H9 (cell line): ENCODE data around the gene PCOLCE2. TPM values are rescaled to one million over a fixed set of nuclear protein-coding genes. Genes with fewer than 3 reads are reported as not detected.

Experiments used
- DNase-seq: peaks from one replicate; pipeline ENCODE4 v3.0.0-alpha.2; 2017
- H2AFZ ChIP-seq: one replicate; pipeline ENCODE4 v1.6.1; 2013; ENCODE audit warnings: mild to moderate bottlenecking, low read length, control low read depth, moderate library complexity
- H2AK5ac ChIP-seq: 2 replicates; pipeline ENCODE4 v1.6.1; 2013; ENCODE audit warnings: low read length, control low read depth, mixed read lengths; ENCODE audit not compliant: insufficient read length
- H2BK120ac ChIP-seq: one replicate; pipeline ENCODE4 v1.6.1; 2013; ENCODE audit warnings: low read depth, mild to moderate bottlenecking, low read length, control low read depth, inconsistent platforms; ENCODE audit not compliant: poor library complexity, severe bottlenecking
- H2BK12ac ChIP-seq: 2 replicates; pipeline ENCODE4 v1.6.1; 2013; ENCODE audit warnings: low read length, control low read depth, mixed read lengths, low read depth; ENCODE audit not compliant: insufficient read length
- H2BK15ac ChIP-seq: 2 replicates; pipeline ENCODE4 v1.6.1; 2013; ENCODE audit warnings: low read depth, low read length, control low read depth
- H2BK20ac ChIP-seq: one replicate; pipeline ENCODE4 v1.6.1; 2013; ENCODE audit warnings: low read depth, mild to moderate bottlenecking, low read length, control low read depth, inconsistent platforms; ENCODE audit not compliant: poor library complexity, severe bottlenecking
- H2BK5ac ChIP-seq: 2 replicates; pipeline ENCODE4 v1.6.1; 2013; ENCODE audit warnings: low read length, control low read depth, mixed read lengths; ENCODE audit not compliant: insufficient read length
- H3K14ac ChIP-seq: 2 replicates; pipeline ENCODE4 v1.6.1; 2013; ENCODE audit warnings: low read length, control low read depth; ENCODE audit not compliant: insufficient read depth
- H3K18ac ChIP-seq: 2 replicates; pipeline ENCODE4 v1.6.1; 2013; ENCODE audit warnings: low read depth, mild to moderate bottlenecking, mixed read lengths, low read length, control low read depth; ENCODE audit not compliant: insufficient read length
- H3K23ac ChIP-seq: 2 replicates; pipeline ENCODE4 v1.6.1; 2013; ENCODE audit warnings: low read length, control low read depth, mixed read lengths, low read depth; ENCODE audit not compliant: insufficient read length
- H3K23me2 ChIP-seq: 2 replicates; pipeline ENCODE4 v1.6.1; 2013; ENCODE audit warnings: low read depth, mild to moderate bottlenecking, mixed read lengths, low read length, control low read depth; ENCODE audit not compliant: insufficient read length, poor library complexity, severe bottlenecking
- H3K27ac ChIP-seq: 2 replicates; pipeline ENCODE4 v1.5.1; 2013; ENCODE audit warnings: low read length, control low read depth, mixed read lengths, low read depth; ENCODE audit not compliant: insufficient read length
- H3K27me3 ChIP-seq: 2 replicates; pipeline ENCODE4 v1.6.1; 2013; ENCODE audit warnings: low read length, control low read depth, inconsistent platforms; ENCODE audit not compliant: insufficient read depth
- H3K4ac ChIP-seq: 2 replicates; pipeline ENCODE4 v1.6.1; 2013; ENCODE audit warnings: low read depth, mild to moderate bottlenecking, control low read depth, inconsistent platforms, low read length, moderate library complexity
- H3K4me1 ChIP-seq: 2 replicates; pipeline ENCODE4 v1.6.1; 2013; ENCODE audit warnings: low read length, control low read depth, inconsistent platforms; ENCODE audit not compliant: insufficient read depth
- H3K4me2 ChIP-seq: 2 replicates; pipeline ENCODE4 v1.6.1; 2013; ENCODE audit warnings: low read length, control low read depth, mixed read lengths; ENCODE audit not compliant: insufficient read length, insufficient read depth
- H3K56ac ChIP-seq: 2 replicates; pipeline ENCODE4 v1.6.1; 2013; ENCODE audit warnings: low read depth, mild to moderate bottlenecking, mixed read lengths, low read length, control low read depth; ENCODE audit not compliant: insufficient read length
- H3K79me1 ChIP-seq: 2 replicates; pipeline ENCODE4 v1.6.1; 2013; ENCODE audit warnings: low read depth, mild to moderate bottlenecking, moderate library complexity, low read length, control low read depth, inconsistent platforms; ENCODE audit not compliant: insufficient read depth, poor library complexity, severe bottlenecking
- H3K79me2 ChIP-seq: 2 replicates; pipeline ENCODE4 v1.6.1; 2013; ENCODE audit warnings: low read length, control low read depth, inconsistent platforms; ENCODE audit not compliant: insufficient read depth
- H3K9ac ChIP-seq: 2 replicates; pipeline ENCODE4 v1.6.1; 2013; ENCODE audit warnings: low read length, control low read depth, mixed read lengths; ENCODE audit not compliant: insufficient read length; ENCODE audit errors: extremely low read depth
- H3K9me3 ChIP-seq: one replicate; pipeline ENCODE4 v1.6.1; 2013; ENCODE audit warnings: low read depth, low read length, inconsistent platforms; ENCODE audit not compliant: control insufficient read depth
- H3T11ph ChIP-seq: one replicate; pipeline ENCODE4 v1.6.1; 2013; ENCODE audit warnings: mild to moderate bottlenecking, low read length, control low read depth, inconsistent platforms
- H4K20me1 ChIP-seq: one replicate; pipeline ENCODE4 v1.6.1; 2013; ENCODE audit not compliant: control insufficient read depth, insufficient read length, insufficient read depth
- H4K5ac ChIP-seq: 2 replicates; pipeline ENCODE4 v1.6.1; 2013; ENCODE audit warnings: low read depth, mild to moderate bottlenecking, mixed read lengths, low read length, control low read depth; ENCODE audit not compliant: insufficient read length
- H4K8ac ChIP-seq: replicated peaks from 2 replicates; pipeline ENCODE4 v1.6.1; 2013; ENCODE audit warnings: low read length, control low read depth, mixed read lengths, low read depth; ENCODE audit not compliant: insufficient read length
- H4K91ac ChIP-seq: 2 replicates; pipeline ENCODE4 v1.6.1; 2013; ENCODE audit warnings: low read depth, mild to moderate bottlenecking, moderate library complexity, mixed read lengths, low read length, control low read depth; ENCODE audit not compliant: insufficient read length
- H3K27ac Mint-ChIP-seq, 3 experiments: 2 replicates in 2 of 3; 3 replicates in 1 of 3; pipeline ENCODE4 v1.8.0; 2020 to 2021; ENCODE audit warnings: mixed read lengths in 3 of 3, mild to moderate bottlenecking in 1 of 3, moderate library complexity in 1 of 3
- H3K27me3 Mint-ChIP-seq: 2 replicates; pipeline ENCODE4 v1.8.0; 2021; ENCODE audit warnings: low read depth, mild to moderate bottlenecking, moderate library complexity, mixed read lengths
- H3K36me3 Mint-ChIP-seq, 3 experiments: 2 replicates in 2 of 3; 3 replicates in 1 of 3; pipeline ENCODE4 v1.8.0; 2020 to 2021; ENCODE audit warnings: low read depth in 3 of 3, mixed read lengths in 3 of 3; ENCODE audit not compliant: insufficient read depth in 1 of 3
- H3K4me1 Mint-ChIP-seq, 2 experiments: 2 replicates each; pipeline ENCODE4 v1.8.0; 2020; ENCODE audit warnings: mixed read lengths in 2 of 2
- H3K4me3 Mint-ChIP-seq, 2 experiments: 2 replicates in 1 of 2; 3 replicates in 1 of 2; pipeline ENCODE4 v1.8.0; 2020 to 2021; ENCODE audit warnings: mild to moderate bottlenecking in 2 of 2, mixed read lengths in 2 of 2, moderate library complexity in 1 of 2
- H3K9me3 Mint-ChIP-seq, 2 experiments: 2 replicates in 1 of 2; 3 replicates in 1 of 2; pipeline ENCODE4 v1.8.0; 2020; ENCODE audit warnings: mild to moderate bottlenecking in 2 of 2, mixed read lengths in 2 of 2, moderate library complexity in 1 of 2
- CTCF ChIP-seq: fragments of 200-600 bp; sonication (generic); conservative IDR thresholded peaks from 3 replicates; pipeline ENCODE4 v1.8.0; 2021; ENCODE audit warnings: antibody characterized with exemption, mild to moderate bottlenecking
- WGBS: extraction: QIAGEN DNeasy Blood & Tissue Kit; methylation state at CpG from one replicate; pipeline ENCODE4 v1.1.7; 2013; ENCODE audit warnings: missing lambda C conversion rate, low lambda C conversion rate, mixed read lengths; ENCODE audit not compliant: insufficient read length; ENCODE audit errors: extremely low coverage; 5-methylcytosine and 5-hydroxymethylcytosine counted together
- total RNA-seq: library from RNA; stranded (reverse); gene quantifications from 2 replicates; pipeline ENCODE4 v1.2.1, GENCODE V29; 2021

Gene PCOLCE2
- total RNA-seq, 1 experiment from 2014 or later, result 9.2 TPM

GRCh38 chr3:142853270-142854168, 35.4 kb downstream of the PCOLCE2 start:
- no peak overlapping the region for H3K27ac ChIP-seq
- H3K79me2 ChIP-seq, result no peaks in the 10 kb centered on the region

More at GRCh38 chr3:142853270-142854168, 35.4 kb downstream of the PCOLCE2 start:
- peaks cover 38% of the 10 kb centered on the region in 2 experiments for H3K4me1 Mint-ChIP-seq
- peak overlapping the region; percentile 25 to 88 (median 87); a peak in 2 of 7 replicates for H3K27ac Mint-ChIP-seq
- H2AK5ac ChIP-seq, result no peak overlapping the region
- no peak for TF ChIP-seq CTCF
- H2BK120ac ChIP-seq, result peak overlapping the region; percentile 24
- H3K23me2 ChIP-seq, result no peaks in the 10 kb centered on the region
- no peak overlapping the region for H2AFZ ChIP-seq
- H3K9ac ChIP-seq, result no peak overlapping the region
- H3K4me2 ChIP-seq, result no peak overlapping the region
- H3K4me1 ChIP-seq, result peaks cover 6% of the 10 kb centered on the region; the same call in 1 of the 2 replicates
- no peaks in the 10 kb centered on the region for H3K79me1 ChIP-seq
- H2BK20ac ChIP-seq, result no peak overlapping the region
- no peak overlapping the region; the same call in 1 of the 2 replicates for H3K4ac ChIP-seq
- H3K9me3 Mint-ChIP-seq, result no peaks in the 10 kb centered on the region
- no peak overlapping the region for H2BK12ac ChIP-seq
- WGBS, result no CpG with 5 or more reads among the region's 10 CpGs
- no peaks in the 10 kb centered on the region for H3K27me3 ChIP-seq
- no peak overlapping the region for H4K5ac ChIP-seq
- no peak overlapping the region for H3T11ph ChIP-seq
- H3K27me3 Mint-ChIP-seq, result peaks cover 1% of the 10 kb centered on the region; the same call in 1 of the 2 replicates
- no peak overlapping the region for H2BK15ac ChIP-seq
- H3K56ac ChIP-seq, result no peak overlapping the region
- no peak overlapping the region for H2BK5ac ChIP-seq
- no peaks in the 10 kb centered on the region for H3K9me3 ChIP-seq
- no peak overlapping the region for H4K8ac ChIP-seq
- H3K14ac ChIP-seq, result no peak overlapping the region
- no peak overlapping the region for H3K18ac ChIP-seq
- no peak overlapping the region for H4K91ac ChIP-seq
- no peak for DNase-seq
- H4K20me1 ChIP-seq, result no peaks in the 10 kb centered on the region
- H3K23ac ChIP-seq, result no peak overlapping the region
- H3K36me3 Mint-ChIP-seq, result peaks cover 0 to 4% (median 2%) of the 10 kb centered on the region in 3 experiments; a peak in 3 of 7 replicates
- no peak overlapping the region for H3K4me3 Mint-ChIP-seq
